HG03520 (cell line): ENCODE results near the gene UCN.
"Not testable (repeated sequence)": the region's sequence is repeated elsewhere in the genome, so short reads cannot be mapped to it uniquely, and the experiment has no call there.

ENCODE experiments used
- ATAC-seq: cut with Tn5 transposase; IDR thresholded peaks from one replicate; pipeline ENCODE4 v1.9.1; 2021; ENCODE audit warnings: mild to moderate bottlenecking, moderate library complexity; ENCODE audit not compliant: unreplicated experiment

Gene UCN, protein sequence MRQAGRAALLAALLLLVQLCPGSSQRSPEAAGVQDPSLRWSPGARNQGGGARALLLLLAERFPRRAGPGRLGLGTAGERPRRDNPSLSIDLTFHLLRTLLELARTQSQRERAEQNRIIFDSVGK

DNA sequence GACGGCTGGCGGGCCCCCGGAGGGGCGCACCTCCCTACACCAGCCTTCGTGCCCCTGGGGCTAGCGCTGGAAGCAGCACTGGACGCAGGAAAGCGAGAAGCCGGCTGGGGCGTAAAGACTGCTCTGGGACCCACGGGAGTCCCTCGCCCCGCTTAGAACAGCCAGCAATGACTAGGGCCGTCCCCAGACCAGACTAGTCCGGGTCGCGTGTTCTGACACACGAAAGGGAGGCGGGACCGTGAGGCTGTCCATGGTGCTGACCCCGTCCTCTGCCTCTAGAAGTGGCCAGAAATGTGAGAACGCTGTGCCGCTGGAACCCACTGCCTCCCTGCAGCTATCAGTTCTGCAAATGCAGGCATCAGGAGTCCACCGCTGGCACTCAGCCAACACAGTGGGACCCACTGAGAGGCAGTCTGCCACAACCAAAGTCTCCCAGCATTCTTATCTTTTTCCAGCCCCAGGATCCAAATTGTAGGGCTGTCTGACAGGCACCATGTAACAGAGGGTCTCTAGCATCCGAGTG lies at the start of gene UCN:
Gene UCN, minus strand, starts transcription at position 87 of the 523 bp plus-strand sequence. CDS start 550 bp downstream, outside the sequence.
- ATAC-seq = no peak

DNA sequence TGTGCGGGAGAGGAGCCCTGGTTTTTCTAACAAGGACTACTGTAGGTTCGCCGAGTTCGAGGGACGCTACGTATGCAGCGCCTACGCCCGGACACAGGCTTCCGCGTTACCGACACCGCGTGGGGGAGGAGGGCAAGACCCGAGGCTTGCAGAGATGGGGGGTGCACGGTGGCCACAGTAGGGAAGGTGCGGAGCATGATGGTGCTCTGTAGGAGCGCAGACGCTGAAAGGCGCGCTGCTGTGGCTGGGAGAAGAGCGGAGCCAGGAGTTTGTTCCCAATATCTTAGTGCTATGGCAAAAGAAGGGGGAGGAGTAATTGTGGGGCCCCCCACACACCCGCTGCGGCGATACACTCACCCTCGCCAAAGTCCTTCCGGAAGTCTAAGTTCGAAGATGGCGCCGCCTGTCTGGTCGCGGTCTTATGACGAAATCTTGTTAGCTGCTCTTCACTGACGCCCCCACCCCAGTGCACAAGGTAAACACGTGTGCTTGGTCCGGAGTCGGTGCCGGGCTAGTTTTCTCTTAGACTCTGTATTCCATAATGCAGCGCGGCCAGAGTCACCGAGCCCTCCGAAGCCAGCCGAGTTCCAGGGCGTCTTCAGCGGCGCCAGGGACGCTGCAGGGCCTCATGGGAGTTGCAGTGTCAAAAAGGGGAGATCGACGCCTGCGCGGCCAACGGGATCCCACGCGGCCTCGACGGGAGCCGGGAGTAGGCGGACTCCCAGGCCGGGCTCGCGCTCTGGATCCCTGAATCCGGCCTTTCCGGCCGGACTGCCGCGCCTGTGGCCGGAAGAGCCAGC lies 48.3 kb upstream of the UCN start, which contains the start of gene GTF3C2:
Gene GTF3C2, minus strand, starts transcription at position 383 of the 800 bp plus-strand sequence. CDS start 13,210 bp downstream, outside the sequence.
- ATAC-seq = peak; percentile 77

DNA sequence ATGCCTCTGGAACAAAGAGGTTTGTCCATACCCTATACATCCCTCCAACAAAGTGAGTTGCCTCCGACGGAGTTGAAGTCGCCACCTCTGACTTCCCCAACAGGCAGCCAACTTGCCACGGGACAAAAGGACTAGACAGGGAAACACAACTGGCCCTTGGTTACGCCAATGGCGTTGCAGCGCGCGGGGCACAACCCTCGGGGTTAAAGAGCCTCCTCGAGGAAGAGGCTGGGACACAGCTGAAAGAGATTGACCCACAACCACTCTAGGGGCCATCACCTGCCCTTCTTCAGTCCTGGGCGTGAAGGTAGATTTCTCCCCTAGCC lies 47.8 kb upstream of the UCN start:
- peak; percentile 35 for ATAC-seq

DNA sequence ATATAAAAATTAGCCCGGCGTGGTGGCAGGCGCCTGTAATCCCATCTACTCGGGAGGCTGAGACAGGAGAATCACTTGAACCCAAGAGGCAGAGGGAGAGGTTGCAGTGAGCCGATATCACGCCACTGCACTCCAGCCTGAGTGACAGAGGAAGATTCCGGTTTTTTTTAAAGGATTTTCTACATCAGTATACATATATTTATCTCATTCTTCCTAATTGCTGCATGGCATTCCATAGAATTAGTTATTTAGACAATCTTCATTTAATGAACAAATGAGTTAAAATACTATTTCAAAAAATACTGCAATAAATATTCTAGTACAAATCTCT lies 46.3 kb upstream of the UCN start:
- ATAC-seq = no peak

DNA sequence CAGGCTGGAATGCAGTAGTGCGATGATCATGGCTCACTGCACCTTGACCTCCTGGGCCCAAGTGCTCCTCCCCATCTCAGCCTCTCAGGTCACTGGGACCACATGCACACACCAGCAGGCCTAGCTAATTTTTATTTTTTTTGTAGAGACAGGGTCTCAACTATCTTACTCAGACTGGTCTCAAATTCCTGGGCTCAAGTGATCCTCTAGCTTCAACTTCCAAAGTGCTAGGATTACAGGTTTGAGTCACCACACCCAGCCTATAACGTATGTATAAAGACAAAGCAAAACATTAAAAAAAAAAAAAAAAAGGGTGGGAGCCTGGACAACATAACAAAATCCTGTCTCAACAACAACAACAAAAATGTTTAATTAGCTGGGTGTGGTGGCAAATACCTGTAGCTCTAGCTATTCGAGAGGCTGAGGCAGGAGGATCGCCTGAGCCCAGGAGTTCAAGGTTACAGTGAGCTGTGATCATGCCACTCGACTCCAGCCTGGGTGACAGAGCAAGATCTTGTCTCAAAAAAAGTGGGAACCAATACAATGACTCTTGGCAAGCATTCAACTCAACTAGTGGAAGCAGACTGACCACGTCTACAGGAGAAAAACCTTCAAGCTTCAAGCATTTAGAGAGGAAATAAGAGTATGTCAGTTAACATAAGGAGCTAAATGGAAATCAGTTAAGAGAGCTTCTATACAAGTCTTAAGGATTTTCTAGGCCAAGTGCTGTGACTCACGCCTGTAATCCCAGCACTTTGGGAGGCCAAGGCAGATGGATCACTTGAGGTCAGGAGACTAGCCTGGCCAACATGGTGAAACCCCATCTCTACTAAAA lies 45.7 kb upstream of the UCN start:
- no peak for ATAC-seq

DNA sequence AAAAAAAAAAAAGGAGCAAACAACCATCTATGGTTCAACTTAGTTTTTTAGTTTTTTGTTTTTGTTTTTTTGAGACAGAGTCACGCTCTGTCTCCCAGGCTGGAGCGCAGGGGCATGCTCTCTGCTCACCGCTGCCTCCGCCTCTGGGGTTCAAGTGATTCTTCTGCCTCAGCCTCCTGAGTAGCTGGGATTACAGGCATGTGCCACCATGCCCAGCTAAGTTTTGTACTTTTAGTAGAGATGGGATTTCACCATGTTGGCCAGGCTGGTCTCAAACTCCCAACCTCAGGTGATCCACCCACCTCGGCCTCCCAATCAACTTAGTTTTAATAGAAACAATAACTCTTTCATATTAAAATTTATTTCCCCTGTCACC lies 45.1 kb upstream of the UCN start:
- ATAC-seq = not testable (repeated sequence)

DNA sequence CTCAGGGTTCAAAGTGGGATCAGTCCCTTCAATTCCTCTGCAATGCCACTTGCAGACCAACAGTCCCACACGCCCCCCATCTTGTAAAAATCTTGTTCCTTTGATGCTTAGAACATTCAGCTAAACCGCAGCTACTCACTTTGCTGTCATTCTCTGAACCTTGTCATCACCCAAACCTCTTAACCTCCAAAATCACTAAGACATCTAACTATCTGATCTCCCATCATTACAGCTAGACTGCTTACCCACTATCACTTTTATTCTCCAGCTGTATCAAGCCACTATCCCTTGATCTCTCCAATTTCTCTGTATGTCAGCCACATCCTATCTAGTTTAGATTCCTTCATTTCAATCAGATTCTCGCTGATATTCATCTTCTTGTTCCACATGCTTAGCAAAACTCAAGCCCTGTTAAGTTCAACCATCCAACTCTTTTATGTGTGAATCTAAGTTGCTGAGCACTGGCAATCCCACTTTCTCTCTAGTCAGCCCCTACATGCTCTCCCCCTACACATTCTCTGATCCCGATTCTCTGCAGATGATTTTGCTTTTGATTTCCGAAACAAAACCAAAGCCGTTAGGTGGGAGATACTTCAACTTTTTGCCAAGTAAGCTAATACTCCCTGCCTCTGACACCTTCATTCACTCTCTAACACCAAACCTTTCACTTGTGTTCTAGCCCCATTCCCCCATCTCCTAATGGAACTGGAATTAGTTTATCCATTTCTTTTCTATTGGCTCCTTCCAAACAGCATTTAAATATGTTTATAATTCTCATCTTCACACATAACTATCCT lies 43.8 kb upstream of the UCN start:
- ATAC-seq = no peak

DNA sequence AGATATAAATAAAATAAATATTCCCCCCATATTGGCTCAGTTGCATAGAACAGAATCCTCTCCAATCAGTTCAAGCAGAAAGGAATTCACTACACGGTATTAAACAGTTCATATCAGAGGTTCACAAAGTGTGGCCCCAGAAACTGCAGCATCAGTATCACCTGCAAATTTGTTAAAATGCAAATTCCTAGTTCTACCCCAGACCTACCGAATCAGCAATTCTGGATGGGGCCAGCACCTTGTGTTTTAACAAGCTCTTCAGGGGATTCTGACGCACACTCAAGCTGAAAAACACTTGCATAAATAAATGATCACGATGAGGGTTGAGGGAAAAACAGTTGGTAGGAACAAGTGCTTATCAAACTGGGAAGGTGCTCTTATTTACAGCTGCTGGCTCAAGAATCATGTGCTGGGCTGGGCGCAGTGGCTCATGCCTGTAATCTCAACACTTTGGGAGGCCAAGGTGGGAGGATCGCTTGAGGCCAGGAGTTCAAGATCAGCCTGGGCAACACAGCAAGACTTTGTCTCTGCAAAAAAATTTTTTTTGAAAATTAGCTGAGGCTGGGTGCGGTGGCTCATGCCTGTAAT lies 42.0 kb upstream of the UCN start:
- ATAC-seq = no peak

DNA sequence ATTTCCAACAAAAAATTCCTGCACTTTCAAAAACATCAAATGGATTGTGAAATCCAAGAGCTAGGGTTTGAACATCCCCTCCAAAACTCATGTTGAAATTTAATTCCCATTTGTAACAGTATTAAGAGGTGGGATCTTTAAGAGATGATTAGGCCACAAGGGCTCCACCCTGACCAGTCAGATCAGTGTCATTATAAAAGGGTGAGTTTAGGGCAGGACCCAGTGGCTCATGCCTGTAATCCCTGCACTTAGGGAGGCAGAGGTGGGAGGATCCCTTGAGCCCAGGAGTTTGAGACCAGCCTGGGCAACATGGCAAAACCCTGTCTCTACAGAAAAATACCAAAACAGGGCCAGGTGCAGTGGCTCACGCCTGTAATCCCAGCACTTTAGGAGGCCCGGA lies 39.4 kb upstream of the UCN start:
- no peak for ATAC-seq

DNA sequence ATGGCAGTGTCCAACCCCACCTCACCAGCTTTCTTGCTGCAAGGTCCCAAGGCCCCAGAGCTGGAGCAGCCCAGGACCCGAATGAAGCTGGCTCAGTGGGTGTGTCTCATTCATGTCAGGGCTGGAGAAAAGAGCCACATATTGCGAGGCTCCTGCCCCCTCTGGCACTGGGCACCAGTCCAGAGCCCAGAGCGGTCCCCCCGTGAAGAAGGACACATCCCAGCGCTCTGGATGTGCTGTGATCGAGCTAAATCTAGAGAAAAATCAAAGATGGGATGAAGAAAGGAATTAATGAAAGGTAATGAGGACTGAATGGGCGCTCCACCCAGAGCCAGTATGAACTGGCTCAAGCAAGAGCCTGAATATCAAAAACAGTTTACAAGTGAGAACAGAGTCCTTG lies 27.9 kb upstream of the UCN start:
- ATAC-seq = no peak

DNA sequence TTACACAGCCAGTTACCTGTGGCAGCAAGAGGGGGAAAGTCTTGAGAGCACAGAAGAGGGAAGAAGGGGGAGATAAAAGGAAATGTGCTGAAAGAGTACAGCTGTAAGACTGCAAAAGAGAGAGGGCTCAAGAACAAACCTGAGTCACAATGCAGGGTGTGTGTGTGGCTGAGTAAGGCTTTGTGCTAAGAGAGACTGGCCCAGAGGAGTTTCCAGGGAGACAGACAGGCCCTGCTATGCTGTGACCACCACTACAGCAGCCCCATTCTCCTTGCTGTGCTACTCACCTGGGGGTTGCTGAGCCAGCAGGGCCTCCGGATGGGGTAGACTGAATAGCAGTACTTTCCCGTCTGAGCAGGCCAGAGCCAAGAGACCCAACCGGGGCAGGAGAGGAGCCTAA lies 27.1 kb upstream of the UCN start:
- no peak for ATAC-seq

DNA sequence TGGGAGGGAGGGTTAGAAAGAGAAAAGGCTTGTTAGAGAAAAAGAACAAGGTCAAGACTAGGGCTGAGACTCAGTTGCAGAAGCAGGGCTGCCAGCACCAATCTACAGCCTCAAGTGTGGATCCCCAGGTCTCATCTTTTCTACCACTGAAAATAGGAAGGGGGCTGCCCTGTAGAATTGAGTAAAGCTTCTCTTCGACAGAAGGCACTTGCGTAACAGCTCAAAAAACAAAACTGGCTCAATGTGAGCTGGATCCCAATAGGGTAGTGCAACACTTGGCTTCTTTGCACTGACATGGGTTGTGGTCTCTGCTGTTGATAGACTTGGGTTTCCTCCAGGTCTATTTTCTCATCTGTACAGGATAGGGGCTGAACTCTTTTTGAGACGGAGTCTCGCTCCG lies 16.5 kb upstream of the UCN start:
- no peak for ATAC-seq

DNA sequence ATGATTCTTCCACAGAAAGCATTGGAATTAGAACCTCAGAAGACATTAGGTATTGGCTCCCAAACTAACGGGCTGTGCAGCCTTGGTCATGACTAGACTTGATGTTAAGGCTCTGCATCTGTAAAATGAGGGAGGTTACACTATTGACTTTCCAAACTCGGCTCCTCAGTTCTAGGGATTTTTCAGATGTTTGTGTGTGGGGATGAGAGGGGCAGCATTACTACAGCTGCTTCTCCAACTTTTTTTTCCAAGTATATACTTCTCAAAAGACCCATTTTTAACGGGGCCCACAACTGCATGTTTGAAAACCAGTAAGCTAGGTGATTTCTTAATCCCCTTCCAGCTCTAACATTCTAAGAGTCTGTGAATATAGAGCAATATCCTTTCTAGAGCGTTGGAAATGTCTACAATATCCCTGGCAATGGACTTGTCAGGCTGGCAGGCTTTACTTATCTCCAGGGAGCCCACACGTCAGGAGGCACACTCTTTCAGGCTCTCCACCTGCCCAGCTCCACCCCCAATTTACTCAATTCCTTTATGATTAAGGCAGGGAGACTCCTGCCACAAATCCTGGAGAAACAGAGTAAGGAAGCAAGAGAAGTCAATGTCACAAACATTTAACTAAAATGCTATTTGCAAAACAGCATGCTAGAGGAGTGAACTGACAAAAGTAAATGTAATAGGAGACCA lies 15.5 kb upstream of the UCN start:
- no peak for ATAC-seq

DNA sequence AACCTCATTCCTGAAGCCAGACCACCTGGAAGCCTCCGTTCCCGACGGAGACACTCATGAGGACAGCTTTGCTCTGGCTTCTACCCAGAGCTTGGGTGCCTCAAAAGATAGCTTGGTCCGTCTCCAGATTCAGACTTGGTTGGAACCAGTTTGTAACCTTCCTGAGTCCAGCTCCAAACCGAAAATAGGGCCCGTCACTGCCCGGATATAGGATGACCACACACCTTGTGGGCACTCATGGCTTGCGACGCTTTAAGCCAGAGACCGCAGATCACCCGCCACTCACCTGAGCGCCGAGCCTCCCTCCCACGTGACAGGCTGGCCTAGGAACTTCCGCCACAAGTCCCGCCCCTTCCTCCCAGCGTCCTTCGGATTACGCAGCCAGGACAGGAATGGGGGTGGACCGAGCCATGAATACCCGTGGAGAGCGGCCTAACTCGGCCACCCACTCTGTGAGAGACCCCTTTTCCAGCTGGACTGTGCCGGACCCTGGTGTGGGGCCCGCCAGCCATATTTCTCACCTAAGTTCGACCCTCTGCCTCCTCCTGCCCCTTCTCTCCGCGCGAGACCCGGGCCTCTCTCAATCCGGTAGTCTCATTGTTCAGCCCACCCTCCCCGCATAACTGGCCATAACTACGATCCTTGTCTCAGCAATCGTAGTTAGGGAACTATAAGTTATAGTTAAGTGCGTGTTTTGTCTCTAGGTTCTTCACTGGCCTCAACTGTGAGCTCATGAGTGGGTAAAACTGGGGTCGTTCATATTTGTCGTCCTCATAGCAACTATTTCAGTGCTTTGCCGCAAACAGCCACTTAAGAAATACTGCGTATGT lies 14.7 kb upstream of the UCN start, which contains the start of gene MPV17:
Gene MPV17, minus strand, starts transcription at position 332 of the 830 bp plus-strand sequence. CDS start 580 bp downstream, outside the sequence.
- ATAC-seq = peak; percentile 89

DNA sequence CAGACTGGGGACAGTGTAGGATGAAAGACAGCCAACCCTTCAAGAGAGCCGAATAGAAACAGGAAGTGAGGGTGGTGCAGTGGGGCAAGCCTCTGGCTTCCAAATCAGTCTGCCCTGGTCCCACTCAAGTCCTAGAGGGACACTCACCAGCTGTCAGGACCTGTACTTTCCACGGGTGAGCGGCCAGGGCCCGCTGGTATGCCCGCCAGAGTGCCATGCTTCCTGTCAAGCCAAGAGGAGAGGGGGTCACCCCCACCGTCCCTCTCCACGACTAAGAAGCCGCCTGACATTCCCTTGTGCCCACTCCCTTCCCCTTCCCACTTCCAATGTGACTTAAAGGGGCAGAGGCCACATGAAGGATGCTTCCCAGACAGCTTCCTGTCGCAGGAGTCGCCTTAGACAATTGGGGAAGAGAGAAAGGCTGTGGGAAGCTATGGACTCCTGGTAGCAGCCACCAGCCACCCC lies 14.1 kb upstream of the UCN start:
- ATAC-seq = no peak

DNA sequence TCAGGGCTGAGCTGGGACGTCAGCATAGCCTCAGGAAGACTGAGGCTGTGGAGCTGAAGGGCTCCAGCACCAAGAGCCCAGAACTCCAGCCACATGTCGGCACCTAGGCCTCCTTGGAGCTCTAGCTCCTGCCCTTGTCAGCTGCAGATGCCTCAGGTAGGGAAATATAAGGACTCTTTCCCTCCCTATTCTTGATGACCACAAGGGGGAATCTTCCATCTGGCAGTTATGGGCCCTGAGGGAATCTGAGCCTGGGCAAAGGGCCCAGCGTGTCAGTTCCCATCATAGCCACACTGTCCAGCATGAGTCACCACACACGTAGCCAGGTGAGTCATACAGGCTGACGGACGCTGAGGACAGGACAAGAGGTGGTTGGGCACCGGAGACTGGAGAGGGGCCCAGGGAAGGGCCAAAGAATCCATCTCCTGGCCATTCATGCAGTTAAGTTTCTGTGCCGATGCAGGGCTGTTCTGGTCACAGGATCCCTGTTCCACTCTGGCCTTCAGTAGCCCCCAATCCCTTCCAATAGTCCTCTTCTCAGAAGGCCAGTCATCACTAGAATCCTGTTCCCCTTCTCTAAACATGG lies 12.8 kb upstream of the UCN start:
- ATAC-seq = no peak

DNA sequence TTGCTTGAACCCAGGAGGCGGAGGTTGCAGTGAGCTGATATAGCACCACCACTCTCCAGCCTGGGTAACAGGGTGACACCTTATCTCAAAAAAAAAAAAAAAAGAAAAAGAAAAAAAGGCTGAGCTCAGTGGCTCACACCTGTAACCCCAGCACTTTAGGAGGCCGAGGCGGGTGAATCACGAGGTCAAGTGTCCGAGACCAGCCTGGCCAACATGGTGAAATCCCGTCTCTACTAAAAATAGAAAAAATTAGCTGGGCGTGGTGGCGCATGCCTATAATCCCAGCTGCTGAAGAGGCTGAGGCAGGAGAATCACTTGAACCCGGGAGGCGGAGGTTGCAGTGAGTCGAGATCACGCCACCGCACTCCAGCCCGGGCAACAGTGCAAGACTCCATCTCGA lies 11.6 kb upstream of the UCN start:
- ATAC-seq = not testable (repeated sequence)

DNA sequence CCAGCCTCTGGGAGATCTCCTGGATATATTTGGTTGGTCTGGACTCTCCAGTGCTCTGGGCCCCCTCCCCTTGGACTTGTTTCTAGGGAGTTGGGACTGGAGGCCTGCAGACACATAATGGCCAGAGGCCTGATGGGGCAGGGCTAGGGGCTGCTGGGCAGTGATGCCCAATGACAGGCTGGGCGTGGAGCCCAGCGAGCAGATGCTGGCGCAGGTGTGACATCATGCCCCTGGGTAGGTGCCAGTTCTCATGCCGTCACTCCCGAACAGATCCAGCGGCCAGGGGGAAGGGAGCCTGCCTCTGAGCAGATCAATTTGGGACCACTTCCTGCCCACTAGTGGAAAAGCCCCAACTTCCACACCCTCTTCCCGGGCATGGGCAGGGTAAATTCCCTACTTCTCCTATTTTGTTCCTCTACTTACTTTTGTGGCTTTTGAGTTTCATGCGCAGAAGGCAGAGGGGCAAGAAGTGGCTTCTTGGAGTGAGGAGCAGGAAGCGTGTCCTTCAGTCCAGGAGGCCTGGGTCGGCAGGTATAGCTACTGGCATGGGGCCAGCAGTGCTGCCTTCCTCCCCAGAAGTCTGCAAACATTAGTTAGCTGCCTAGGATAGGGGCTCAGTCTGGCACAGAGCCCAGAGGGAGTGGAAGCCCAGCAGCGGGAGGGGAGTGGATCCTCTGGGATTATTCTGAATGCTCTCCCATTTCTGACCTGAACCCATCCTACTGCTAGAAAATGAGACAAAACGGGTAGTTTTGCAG lies 8.6 kb upstream of the UCN start:
- ATAC-seq = no peak
